C4-2B (cell line): ENCODE measurements around the gene SCYGR7.

ENCODE experiments used
- CTCF ChIP-seq: fragments of 450-650 bp; conservative IDR thresholded peaks from 2 replicates; pipeline ENCODE4 v1.5.1; 2017; ENCODE audit warnings: mild to moderate bottlenecking
- ZFX ChIP-seq: fragments of 450-650 bp; IDR thresholded peaks from 2 replicates; pipeline ENCODE4 v1.6.1; 2017

GRCh38 chr2:227761740-227762476 is 33.8 kb downstream of the SCYGR7 start:
- no peak for TF ChIP-seq CTCF
- no peak for TF ChIP-seq ZFX
